ENCODE data around the gene TMEM225.

DNA sequence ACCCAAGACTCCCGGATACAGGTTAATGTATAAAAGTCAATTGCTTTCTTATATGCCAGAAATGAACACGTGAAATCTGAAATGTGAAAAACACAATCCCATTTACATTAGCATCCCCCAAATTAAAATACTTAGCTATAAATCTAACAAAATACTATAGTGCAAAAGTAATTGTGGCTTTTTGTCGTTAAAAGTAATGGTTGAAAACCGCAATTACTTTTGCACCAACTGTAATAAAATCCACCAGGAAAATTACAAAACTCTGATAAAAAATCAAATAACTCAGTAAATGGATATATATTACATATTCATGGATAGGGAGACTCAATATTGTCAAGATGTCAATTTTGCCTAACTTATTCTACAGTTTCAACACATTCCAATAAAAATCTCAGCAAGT, 4.6 kb downstream of the TMEM225 start:
- TF ChIP-seq, protein P1, sequence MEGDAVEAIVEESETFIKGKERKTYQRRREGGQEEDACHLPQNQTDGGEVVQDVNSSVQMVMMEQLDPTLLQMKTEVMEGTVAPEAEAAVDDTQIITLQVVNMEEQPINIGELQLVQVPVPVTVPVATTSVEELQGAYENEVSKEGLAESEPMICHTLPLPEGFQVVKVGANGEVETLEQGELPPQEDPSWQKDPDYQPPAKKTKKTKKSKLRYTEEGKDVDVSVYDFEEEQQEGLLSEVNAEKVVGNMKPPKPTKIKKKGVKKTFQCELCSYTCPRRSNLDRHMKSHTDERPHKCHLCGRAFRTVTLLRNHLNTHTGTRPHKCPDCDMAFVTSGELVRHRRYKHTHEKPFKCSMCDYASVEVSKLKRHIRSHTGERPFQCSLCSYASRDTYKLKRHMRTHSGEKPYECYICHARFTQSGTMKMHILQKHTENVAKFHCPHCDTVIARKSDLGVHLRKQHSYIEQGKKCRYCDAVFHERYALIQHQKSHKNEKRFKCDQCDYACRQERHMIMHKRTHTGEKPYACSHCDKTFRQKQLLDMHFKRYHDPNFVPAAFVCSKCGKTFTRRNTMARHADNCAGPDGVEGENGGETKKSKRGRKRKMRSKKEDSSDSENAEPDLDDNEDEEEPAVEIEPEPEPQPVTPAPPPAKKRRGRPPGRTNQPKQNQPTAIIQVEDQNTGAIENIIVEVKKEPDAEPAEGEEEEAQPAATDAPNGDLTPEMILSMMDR (conservative IDR thresholded peaks at IDR 0.05; ENCODE audit: low read length), result no peak
- TF ChIP-seq EZH2phosphoT487 (IDR thresholded peaks at IDR 0.05; ENCODE audit: borderline replicate concordance), result no peak

All from Loucy (cell line).